Ishikawa (cell line): ENCODE measurements around the gene MORC1.

Source experiments
- CEBPB ChIP-seq: IDR thresholded peaks from 2 replicates; pipeline ENCODE4 v1.6.1; 2012
- EP300 ChIP-seq: IDR thresholded peaks from 2 replicates; pipeline ENCODE4 v1.6.1; 2012; ENCODE audit warnings: borderline replicate concordance
- RAD21 ChIP-seq: IDR thresholded peaks from 2 replicates; pipeline ENCODE4 v1.6.1; 2012; ENCODE audit warnings: low read depth
- TCF12 ChIP-seq: IDR thresholded peaks from 2 replicates; pipeline ENCODE4 v1.6.1; 2012; ENCODE audit warnings: low read depth
- TEAD4 ChIP-seq: IDR thresholded peaks from 2 replicates; pipeline ENCODE4 v1.6.1; 2012
- YY1 ChIP-seq: IDR thresholded peaks from 2 replicates; pipeline ENCODE4 v1.6.1; 2012; ENCODE audit warnings: low read depth
- ZBTB7A ChIP-seq: IDR thresholded peaks from 2 replicates; pipeline ENCODE4 v1.6.1; 2012; ENCODE audit warnings: low read depth
- TF ChIP-seq, protein P1 (sequence below): IDR thresholded peaks from 2 replicates; pipeline ENCODE4 v1.6.1; 2012
- TF ChIP-seq, protein P2 (sequence below): IDR thresholded peaks from 2 replicates; pipeline ENCODE4 v1.6.1; 2012; ENCODE audit warnings: low read depth, mild to moderate bottlenecking

DNA sequence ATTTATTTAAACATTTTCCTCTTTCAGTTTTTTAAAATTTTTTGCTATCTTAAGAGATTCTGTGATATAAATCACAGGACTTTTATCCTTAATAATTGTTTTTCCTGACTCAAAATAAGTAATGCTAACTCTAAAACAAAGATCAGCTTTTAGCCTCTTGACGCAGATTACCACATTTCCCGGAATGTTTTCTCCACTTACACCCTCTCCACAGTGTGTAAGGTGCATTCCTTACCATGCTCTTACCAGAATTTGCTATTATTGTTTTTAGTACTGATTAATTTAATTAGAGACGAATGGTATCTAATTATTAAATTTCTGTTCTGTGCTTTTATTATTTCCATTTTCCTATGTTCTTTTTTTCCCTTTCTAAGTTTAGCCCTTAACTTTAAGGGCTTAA is 199.1 kb downstream of the MORC1 start:
- no peak for TF ChIP-seq TEAD4
- TF ChIP-seq EP300: no peak
- TF ChIP-seq, protein P1, sequence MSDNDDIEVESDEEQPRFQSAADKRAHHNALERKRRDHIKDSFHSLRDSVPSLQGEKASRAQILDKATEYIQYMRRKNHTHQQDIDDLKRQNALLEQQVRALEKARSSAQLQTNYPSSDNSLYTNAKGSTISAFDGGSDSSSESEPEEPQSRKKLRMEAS: no peak
- no peak for TF ChIP-seq YY1
- TF ChIP-seq TCF12: no peak
- no peak for TF ChIP-seq CEBPB
- TF ChIP-seq, protein P2, sequence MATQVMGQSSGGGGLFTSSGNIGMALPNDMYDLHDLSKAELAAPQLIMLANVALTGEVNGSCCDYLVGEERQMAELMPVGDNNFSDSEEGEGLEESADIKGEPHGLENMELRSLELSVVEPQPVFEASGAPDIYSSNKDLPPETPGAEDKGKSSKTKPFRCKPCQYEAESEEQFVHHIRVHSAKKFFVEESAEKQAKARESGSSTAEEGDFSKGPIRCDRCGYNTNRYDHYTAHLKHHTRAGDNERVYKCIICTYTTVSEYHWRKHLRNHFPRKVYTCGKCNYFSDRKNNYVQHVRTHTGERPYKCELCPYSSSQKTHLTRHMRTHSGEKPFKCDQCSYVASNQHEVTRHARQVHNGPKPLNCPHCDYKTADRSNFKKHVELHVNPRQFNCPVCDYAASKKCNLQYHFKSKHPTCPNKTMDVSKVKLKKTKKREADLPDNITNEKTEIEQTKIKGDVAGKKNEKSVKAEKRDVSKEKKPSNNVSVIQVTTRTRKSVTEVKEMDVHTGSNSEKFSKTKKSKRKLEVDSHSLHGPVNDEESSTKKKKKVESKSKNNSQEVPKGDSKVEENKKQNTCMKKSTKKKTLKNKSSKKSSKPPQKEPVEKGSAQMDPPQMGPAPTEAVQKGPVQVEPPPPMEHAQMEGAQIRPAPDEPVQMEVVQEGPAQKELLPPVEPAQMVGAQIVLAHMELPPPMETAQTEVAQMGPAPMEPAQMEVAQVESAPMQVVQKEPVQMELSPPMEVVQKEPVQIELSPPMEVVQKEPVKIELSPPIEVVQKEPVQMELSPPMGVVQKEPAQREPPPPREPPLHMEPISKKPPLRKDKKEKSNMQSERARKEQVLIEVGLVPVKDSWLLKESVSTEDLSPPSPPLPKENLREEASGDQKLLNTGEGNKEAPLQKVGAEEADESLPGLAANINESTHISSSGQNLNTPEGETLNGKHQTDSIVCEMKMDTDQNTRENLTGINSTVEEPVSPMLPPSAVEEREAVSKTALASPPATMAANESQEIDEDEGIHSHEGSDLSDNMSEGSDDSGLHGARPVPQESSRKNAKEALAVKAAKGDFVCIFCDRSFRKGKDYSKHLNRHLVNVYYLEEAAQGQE: no peak
- TF ChIP-seq RAD21: no peak
- TF ChIP-seq ZBTB7A: no peak
